NT2/D1 (cell line): ENCODE measurements around the gene SSTR3.

Experiments
- SUZ12 ChIP-seq: IDR thresholded peaks from 2 replicates; pipeline ENCODE4 v1.6.1; 2011; ENCODE audit not compliant: insufficient read length, insufficient read depth; ENCODE audit errors: extremely low read depth
- YY1 ChIP-seq: IDR thresholded peaks from 2 replicates; pipeline ENCODE4 v1.6.1; 2011; ENCODE audit not compliant: insufficient read length, insufficient read depth
- ZNF274 ChIP-seq: IDR thresholded peaks from 2 replicates; pipeline ENCODE4 v1.6.1; 2011; ENCODE audit warnings: mild to moderate bottlenecking, low read depth, low read length

DNA sequence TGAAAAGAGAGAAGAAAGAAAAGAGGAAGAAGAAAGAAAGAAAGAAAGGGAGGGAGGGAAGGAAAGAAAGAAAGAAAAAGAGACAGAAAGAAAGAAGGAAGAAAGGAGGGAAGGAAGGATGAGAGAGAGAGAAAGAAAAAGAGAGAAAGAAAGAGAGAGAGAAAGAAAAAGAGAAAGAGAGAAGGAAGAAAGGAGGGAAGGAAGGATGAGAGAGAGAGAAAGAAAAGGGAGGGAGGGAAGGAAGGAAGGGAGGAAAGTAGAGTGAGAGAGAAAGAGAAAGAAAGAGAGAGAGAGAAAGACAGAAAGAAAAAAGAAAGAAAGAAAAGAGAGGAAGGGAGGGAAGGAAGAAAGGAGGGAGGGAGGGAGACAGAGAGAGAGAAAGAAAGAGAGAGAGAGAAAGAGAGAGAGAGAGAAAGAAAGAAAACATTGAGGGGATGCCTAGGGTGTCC is 43.3 kb upstream of the SSTR3 start:
- TF ChIP-seq ZNF274 (no peak), YY1 (no peak), SUZ12 (no peak)
